DOHH2 (cell line): ENCODE results near the gene DNAH5.

Source experiments
- H3F3A ChIP-seq: fragments of 200-600 bp; sonication (generic), shearing (Covaris generic); 2 replicates; pipeline ENCODE4 v1.6.0; 2016; ENCODE audit warnings: antibody characterized with exemption, mild to moderate bottlenecking; ENCODE audit not compliant: control insufficient read depth, insufficient read depth
- H3K27ac ChIP-seq: fragments of 200-600 bp; sonication (generic); 2 replicates; pipeline ENCODE4 v1.5.1; 2014; ENCODE audit warnings: low read depth, mild to moderate bottlenecking, low read length, moderate library complexity
- H3K27me3 ChIP-seq: fragments of 200-600 bp; sonication (generic); 2 replicates; pipeline ENCODE4 v1.6.1; 2014; ENCODE audit warnings: mild to moderate bottlenecking, low read length, mixed read lengths; ENCODE audit not compliant: control insufficient read depth
- H3K36me3 ChIP-seq: fragments of 200-600 bp; sonication (generic); 2 replicates; pipeline ENCODE4 v1.6.1; 2014; ENCODE audit warnings: mild to moderate bottlenecking, low read length, moderate library complexity, mixed read lengths; ENCODE audit not compliant: control insufficient read depth
- H3K4me1 ChIP-seq: fragments of 200-600 bp; sonication (generic); 2 replicates; pipeline ENCODE4 v1.6.1; 2014; ENCODE audit warnings: mild to moderate bottlenecking, low read length, mixed read lengths; ENCODE audit not compliant: control insufficient read depth
- H3K4me2 ChIP-seq: fragments of 200-600 bp; sonication (generic); 2 replicates; pipeline ENCODE4 v1.6.0; 2014; ENCODE audit warnings: mild to moderate bottlenecking, low read length, moderate library complexity
- H3K4me3 ChIP-seq: fragments of 200-600 bp; sonication (generic); 2 replicates; pipeline ENCODE4 v1.5.1; 2014; ENCODE audit warnings: mild to moderate bottlenecking, low read length, mixed read lengths
- H3K79me2 ChIP-seq: fragments of 200-600 bp; sonication (generic); 2 replicates; pipeline ENCODE4 v1.6.1; 2014; ENCODE audit warnings: mild to moderate bottlenecking, low read length, mixed read lengths; ENCODE audit not compliant: control insufficient read depth
- H3K9me2 ChIP-seq: fragments of 200-600 bp; sonication (generic); replicated peaks from 2 replicates; pipeline ENCODE4 v1.6.1; 2014; ENCODE audit warnings: mild to moderate bottlenecking, low read length, mixed read lengths; ENCODE audit not compliant: control insufficient read depth
- H3K9me3 ChIP-seq: fragments of 200-600 bp; sonication (generic); 2 replicates; pipeline ENCODE4 v1.6.1; 2014; ENCODE audit warnings: antibody characterized with exemption, low read length, mixed read lengths; ENCODE audit not compliant: control insufficient read depth, insufficient read depth
- H4K20me1 ChIP-seq: fragments of 200-600 bp; sonication (generic); 2 replicates; pipeline ENCODE4 v1.6.0; 2014; ENCODE audit warnings: low read depth, mild to moderate bottlenecking, antibody characterized with exemption, low read length, moderate library complexity; ENCODE audit not compliant: control insufficient read depth, insufficient read depth
- EZH2phosphoT487 ChIP-seq: fragments of 200-600 bp; sonication (generic); IDR thresholded peaks from 2 replicates; pipeline ENCODE4 v1.6.1; 2017; ENCODE audit warnings: borderline replicate concordance, mild to moderate bottlenecking, antibody characterized with exemption, low read length, moderate library complexity, mixed read lengths
- TF ChIP-seq, protein P1 (sequence below): fragments of 200-600 bp; sonication (generic); IDR thresholded peaks from one replicate; pipeline ENCODE4 v1.5.1; 2014; ENCODE audit warnings: antibody characterized with exemption, mild to moderate bottlenecking, low read depth, low read length; ENCODE audit not compliant: poor library complexity, severe bottlenecking

DNAH5 gene

GRCh38 chr5:13649656-13650055 lies 294.8 kb downstream of the DNAH5 start:
- no peak overlapping the region for H3K4me2 ChIP-seq
- TF ChIP-seq EZH2phosphoT487, result no peak
- TF ChIP-seq, protein P1, sequence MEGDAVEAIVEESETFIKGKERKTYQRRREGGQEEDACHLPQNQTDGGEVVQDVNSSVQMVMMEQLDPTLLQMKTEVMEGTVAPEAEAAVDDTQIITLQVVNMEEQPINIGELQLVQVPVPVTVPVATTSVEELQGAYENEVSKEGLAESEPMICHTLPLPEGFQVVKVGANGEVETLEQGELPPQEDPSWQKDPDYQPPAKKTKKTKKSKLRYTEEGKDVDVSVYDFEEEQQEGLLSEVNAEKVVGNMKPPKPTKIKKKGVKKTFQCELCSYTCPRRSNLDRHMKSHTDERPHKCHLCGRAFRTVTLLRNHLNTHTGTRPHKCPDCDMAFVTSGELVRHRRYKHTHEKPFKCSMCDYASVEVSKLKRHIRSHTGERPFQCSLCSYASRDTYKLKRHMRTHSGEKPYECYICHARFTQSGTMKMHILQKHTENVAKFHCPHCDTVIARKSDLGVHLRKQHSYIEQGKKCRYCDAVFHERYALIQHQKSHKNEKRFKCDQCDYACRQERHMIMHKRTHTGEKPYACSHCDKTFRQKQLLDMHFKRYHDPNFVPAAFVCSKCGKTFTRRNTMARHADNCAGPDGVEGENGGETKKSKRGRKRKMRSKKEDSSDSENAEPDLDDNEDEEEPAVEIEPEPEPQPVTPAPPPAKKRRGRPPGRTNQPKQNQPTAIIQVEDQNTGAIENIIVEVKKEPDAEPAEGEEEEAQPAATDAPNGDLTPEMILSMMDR, result no peak

DNA sequence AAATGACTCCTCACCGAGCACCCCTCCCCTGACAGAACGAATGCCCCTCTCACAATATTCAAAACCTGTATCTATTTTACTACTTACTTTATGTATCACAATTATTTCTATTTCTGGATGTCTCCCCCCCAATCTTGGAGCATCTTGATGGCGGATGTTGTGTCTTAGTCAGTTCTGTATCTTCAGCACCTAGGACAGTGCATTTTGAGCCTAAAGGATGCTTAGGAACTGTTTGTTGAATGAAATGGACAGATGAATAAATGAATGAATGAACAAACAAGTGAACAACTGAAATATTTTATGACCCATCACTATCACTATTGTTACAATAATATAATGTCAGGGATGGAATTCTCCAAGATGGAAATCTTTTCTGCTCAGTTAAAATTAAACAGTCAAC lies 295.7 kb downstream of the DNAH5 start:
- no peak overlapping the region for H3K4me3 ChIP-seq
- no peak overlapping the region for H3K4me2 ChIP-seq
- H3K27me3 ChIP-seq, result no peaks in the 10 kb centered on the region
- no peaks in the 10 kb centered on the region for H3F3A ChIP-seq
- TF ChIP-seq EZH2phosphoT487, result no peak
- TF ChIP-seq, protein P1, result no peak
- no peaks in the 10 kb centered on the region for H4K20me1 ChIP-seq
- no peak overlapping the region for H3K27ac ChIP-seq
- no peaks in the 10 kb centered on the region for H3K4me1 ChIP-seq
- H3K9me3 ChIP-seq, result no peaks in the 10 kb centered on the region
- no peaks in the 10 kb centered on the region for H3K79me2 ChIP-seq
- no peaks in the 10 kb centered on the region for H3K36me3 ChIP-seq
- no peaks in the 10 kb centered on the region for H3K9me2 ChIP-seq

More at GRCh38 chr5:13649656-13650055, 294.8 kb downstream of the DNAH5 start:
- no peaks in the 10 kb centered on the region for H3K36me3 ChIP-seq
- H3K4me1 ChIP-seq, result no peaks in the 10 kb centered on the region
- no peaks in the 10 kb centered on the region for H3K79me2 ChIP-seq
- H3K27me3 ChIP-seq, result no peaks in the 10 kb centered on the region
- no peaks in the 10 kb centered on the region for H4K20me1 ChIP-seq
- no peak overlapping the region for H3K4me3 ChIP-seq
- H3K9me3 ChIP-seq, result no peaks in the 10 kb centered on the region
- H3K27ac ChIP-seq, result no peak overlapping the region
- no peaks in the 10 kb centered on the region for H3F3A ChIP-seq
- no peaks in the 10 kb centered on the region for H3K9me2 ChIP-seq

DNA sequence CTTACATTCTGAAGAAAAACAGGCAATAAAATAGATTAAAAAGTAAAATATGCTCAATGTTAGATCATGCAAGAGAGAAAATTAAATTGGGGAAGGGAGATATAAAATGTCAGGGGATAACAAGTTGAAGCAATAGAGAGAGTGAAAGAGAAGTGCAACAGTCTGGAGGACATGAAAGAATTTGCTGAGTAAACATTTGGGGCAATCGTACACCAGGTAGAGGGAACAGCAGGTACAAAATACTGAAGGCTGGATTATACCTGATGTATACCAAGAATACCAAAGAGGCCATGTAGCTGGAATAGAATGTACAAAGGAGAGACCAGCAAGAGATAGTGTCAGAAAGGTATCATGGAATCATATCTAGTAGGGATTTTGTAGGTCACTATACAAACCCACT lies 300.8 kb downstream of the DNAH5 start:
- TF ChIP-seq, protein P1, result no peak
- TF ChIP-seq EZH2phosphoT487, result no peak
- H3K36me3 ChIP-seq, result no peaks in the 10 kb centered on the region

More for the DNA sequence above, 300.8 kb downstream of the DNAH5 start:
- Histone ChIP-seq H3K4me2 (no peak overlapping the region), H3K9me3 (no peaks in the 10 kb centered on the region), H3F3A (no peaks in the 10 kb centered on the region), H3K9me2 (no peaks in the 10 kb centered on the region; the same call in 1 of the 2 replicates), H3K27me3 (no peaks in the 10 kb centered on the region), H3K4me1 (no peaks in the 10 kb centered on the region), H3K79me2 (no peaks in the 10 kb centered on the region), H3K27ac (no peak overlapping the region), H3K4me3 (no peak overlapping the region), H4K20me1 (no peaks in the 10 kb centered on the region)
